SH-SY5Y (cell line): ENCODE results near the gene SLC38A10.

Source experiments
- GATA2 ChIP-seq: IDR thresholded peaks from 2 replicates; pipeline ENCODE4 v1.6.1; 2011; ENCODE audit warnings: mild to moderate bottlenecking, low read depth, low read length
- GATA3 ChIP-seq: IDR thresholded peaks from 2 replicates; pipeline ENCODE4 v1.6.1; 2011; ENCODE audit warnings: low read depth, mild to moderate bottlenecking, low read length, moderate library complexity

DNA sequence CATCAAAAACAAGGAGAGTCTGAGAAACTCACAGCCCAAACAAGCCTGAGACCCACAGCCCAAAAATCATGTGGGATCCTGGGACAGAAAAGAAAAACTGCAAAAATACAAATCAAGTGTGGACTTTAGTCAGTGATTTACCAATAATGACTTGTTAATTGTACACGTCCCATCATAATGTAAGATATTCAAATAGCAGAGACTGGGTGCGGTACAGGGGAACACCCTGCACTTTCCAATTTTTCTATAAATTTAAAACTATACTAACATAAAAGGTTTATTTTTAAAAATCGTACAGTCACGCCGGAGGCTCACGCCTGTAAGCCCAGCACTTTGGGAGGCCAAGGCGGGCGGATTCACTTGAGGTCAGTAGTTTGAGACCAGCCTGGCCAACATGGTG is 81.1 kb downstream of the SLC38A10 start:
- TF ChIP-seq GATA2 = no peak
- no peak for TF ChIP-seq GATA3
